A673 (cell line): Measurements from ENCODE around the gene UCP2. TPM values are rescaled to one million over a fixed set of nuclear protein-coding genes. Genes with fewer than 3 reads are reported as not detected.

Experiments
- BruUV-seq: library from RNA; stranded (reverse); fragments of 400-500 nt; replicated peaks from 2 replicates; lab custom pipeline; 2021; lab: Mats Ljungman, UMichigan
- CTCF ChIA-PET: fragments of 300-600 bp; sonication (Branson Sonifier 250); formaldehyde crosslinking; loops from one replicate; lab custom pipeline; 2022; ENCODE audit warnings: antibody characterized with exemption; lab: Charles Lee
- POLR2A ChIA-PET: fragments of 300-600 bp; sonication (Branson Sonifier 250); formaldehyde crosslinking; loops from one replicate; lab custom pipeline; 2022; ENCODE audit warnings: antibody characterized with exemption; ENCODE audit not compliant: low non-redundant PET; lab: Charles Lee
- DNase-seq: peaks from one replicate; pipeline ENCODE4 v3.0.0-alpha.2; 2015; ENCODE audit warnings: low spot score
- H3K27ac ChIP-seq: fragments of 200-600 bp; sonication (generic); 2 replicates; pipeline ENCODE4 v1.5.1; 2016; ENCODE audit warnings: mixed run types, low read depth, mild to moderate bottlenecking, mixed read lengths, antibody characterized with exemption, low read length; ENCODE audit not compliant: poor library complexity, severe bottlenecking
- H3K27me3 ChIP-seq: fragments of 200-600 bp; sonication (generic); replicated peaks from 2 replicates; pipeline ENCODE4 v1.6.1; 2017; ENCODE audit warnings: mixed run types, low read depth, mild to moderate bottlenecking, mixed read lengths, antibody characterized with exemption, low read length; ENCODE audit not compliant: insufficient read depth, poor library complexity
- H3K36me3 ChIP-seq: fragments of 200-600 bp; sonication (generic); 2 replicates; pipeline ENCODE4 v1.6.1; 2016; ENCODE audit warnings: mixed run types, mild to moderate bottlenecking, mixed read lengths, antibody characterized with exemption, low read length; ENCODE audit not compliant: insufficient read depth, poor library complexity, severe bottlenecking
- H3K4me1 ChIP-seq: fragments of 200-600 bp; sonication (generic); 2 replicates; pipeline ENCODE4 v1.6.1; 2017; ENCODE audit warnings: mixed run types, mild to moderate bottlenecking, mixed read lengths, antibody characterized with exemption, low read length; ENCODE audit not compliant: insufficient read depth, poor library complexity, severe bottlenecking
- H3K4me3 ChIP-seq: fragments of 200-600 bp; sonication (generic); 2 replicates; pipeline ENCODE4 v1.5.1; 2016; ENCODE audit warnings: low read depth, mixed run types, mild to moderate bottlenecking, mixed read lengths, low read length; ENCODE audit not compliant: poor library complexity, severe bottlenecking
- H3K9me3 ChIP-seq: fragments of 200-600 bp; sonication (generic); 2 replicates; pipeline ENCODE4 v1.6.1; 2016; ENCODE audit warnings: mixed run types, low read depth, mild to moderate bottlenecking, mixed read lengths, antibody characterized with exemption, low read length; ENCODE audit not compliant: poor library complexity, severe bottlenecking
- EZH2 ChIP-seq: fragments of 200-600 bp; sonication (generic); IDR thresholded peaks from 2 replicates; pipeline ENCODE4 v1.6.1; 2017; ENCODE audit warnings: borderline replicate concordance, low read depth, mild to moderate bottlenecking, mixed read lengths, antibody characterized with exemption, low read length; ENCODE audit not compliant: poor library complexity, severe bottlenecking
- intact Hi-C: fragments of 100-400 bp; cut with micrococcal nuclease; formaldehyde crosslinking; loops from one replicate; pipeline ENCODE4 v1.10.0; 2022; ENCODE audit not compliant: unreplicated experiment
- total RNA-seq: library from RNA; stranded (reverse); gene quantifications from 2 replicates; pipeline ENCODE4 v1.2.3, GENCODE V29; 2021
- TF ChIP-seq, protein P1 (sequence below): fragments of 300-800, 200-600 bp; sonication (generic); conservative IDR thresholded peaks from 2 replicates; pipeline ENCODE4 v1.5.1; 2017; ENCODE audit warnings: low read depth, mild to moderate bottlenecking, antibody characterized with exemption, low read length, moderate library complexity, mixed read lengths

Gene UCP2
- total RNA-seq, 1 experiment from 2014 or later: 88.5 TPM

DNA sequence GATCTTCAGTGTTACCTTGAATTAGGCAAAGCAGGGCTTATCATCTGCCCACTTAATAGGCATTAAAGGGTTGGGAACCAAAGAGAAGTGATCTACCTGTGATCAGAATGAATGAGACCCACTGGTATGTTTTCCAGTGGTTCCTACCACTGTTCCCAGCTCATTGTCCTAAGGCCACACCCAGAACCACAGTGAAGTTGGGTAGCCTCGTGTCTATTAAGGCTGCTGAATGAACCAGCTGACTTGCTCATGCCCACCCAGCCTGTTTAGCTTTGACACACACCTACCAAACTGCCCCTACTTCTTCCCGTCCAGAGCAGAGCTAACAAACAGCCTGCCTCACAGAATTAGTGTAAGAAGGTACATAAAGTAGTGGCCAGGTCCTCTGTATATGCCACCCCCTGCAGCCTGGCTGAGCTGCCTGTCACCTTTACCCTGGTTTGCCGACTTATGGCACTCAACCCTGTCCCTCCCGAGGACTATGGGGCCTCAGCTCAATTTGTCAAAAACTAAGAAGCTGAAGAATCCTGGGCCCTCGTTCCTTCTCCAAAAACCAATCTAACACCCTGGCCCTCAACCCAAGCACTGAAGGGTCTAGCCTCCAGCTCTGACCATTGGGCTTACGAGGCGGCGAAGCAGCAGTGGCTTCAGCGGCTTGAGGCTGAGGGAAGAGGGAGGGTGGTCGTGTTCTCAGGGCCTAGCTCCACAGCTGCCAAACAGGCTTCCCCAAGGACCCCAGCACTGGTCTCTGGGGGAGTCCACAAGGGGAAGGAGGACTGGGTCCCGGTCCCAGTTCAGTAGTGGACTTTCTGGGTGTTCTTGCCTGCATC is 9.8 kb downstream of the UCP2 start:
- CTCF ChIA-PET: interaction anchor here (0.5 to 1.2 kb wide), 2 partner anchors 8 to 73 kb away, joined by 3 to 4 read pairs; no protein-coding TSS in a partner anchor
- DNase-seq: no peak

GRCh38 chr11:73972187-73972586 is 10.5 kb downstream of the UCP2 start:
- DNase-seq: no peak
- Histone ChIP-seq H3K27me3 (no peaks in the 10 kb centered on the region), H3K36me3 (peaks cover 34% of the 10 kb centered on the region), H3K9me3 (no peaks in the 10 kb centered on the region), H3K4me1 (no peaks in the 10 kb centered on the region), H3K4me3 (no peak overlapping the region), H3K27ac (no peak overlapping the region)
- POLR2A ChIA-PET: interaction anchor here (0.7 kb wide), 1 partner anchor 525 kb away, joined by 3 read pairs; no protein-coding TSS in a partner anchor
- intact Hi-C loops: loop anchor here (5.0 kb wide), 1 partner anchor 475 kb away; no protein-coding TSS in a partner anchor
- CTCF ChIA-PET: interaction anchor here (0.5 to 1.2 kb wide), 2 partner anchors 8 to 73 kb away, joined by 3 to 4 read pairs; no protein-coding TSS in a partner anchor
- TF ChIP-seq EZH2: no peak
- TF ChIP-seq, protein P1, sequence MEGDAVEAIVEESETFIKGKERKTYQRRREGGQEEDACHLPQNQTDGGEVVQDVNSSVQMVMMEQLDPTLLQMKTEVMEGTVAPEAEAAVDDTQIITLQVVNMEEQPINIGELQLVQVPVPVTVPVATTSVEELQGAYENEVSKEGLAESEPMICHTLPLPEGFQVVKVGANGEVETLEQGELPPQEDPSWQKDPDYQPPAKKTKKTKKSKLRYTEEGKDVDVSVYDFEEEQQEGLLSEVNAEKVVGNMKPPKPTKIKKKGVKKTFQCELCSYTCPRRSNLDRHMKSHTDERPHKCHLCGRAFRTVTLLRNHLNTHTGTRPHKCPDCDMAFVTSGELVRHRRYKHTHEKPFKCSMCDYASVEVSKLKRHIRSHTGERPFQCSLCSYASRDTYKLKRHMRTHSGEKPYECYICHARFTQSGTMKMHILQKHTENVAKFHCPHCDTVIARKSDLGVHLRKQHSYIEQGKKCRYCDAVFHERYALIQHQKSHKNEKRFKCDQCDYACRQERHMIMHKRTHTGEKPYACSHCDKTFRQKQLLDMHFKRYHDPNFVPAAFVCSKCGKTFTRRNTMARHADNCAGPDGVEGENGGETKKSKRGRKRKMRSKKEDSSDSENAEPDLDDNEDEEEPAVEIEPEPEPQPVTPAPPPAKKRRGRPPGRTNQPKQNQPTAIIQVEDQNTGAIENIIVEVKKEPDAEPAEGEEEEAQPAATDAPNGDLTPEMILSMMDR: no peak
- no TSS peak for BruUV-seq

More for the DNA sequence above, 9.8 kb downstream of the UCP2 start:
- H3K4me3 ChIP-seq: no peak overlapping the region
- H3K36me3 ChIP-seq: peaks cover 41% of the 10 kb centered on the region
- H3K27me3 ChIP-seq: no peaks in the 10 kb centered on the region
- intact Hi-C loops: loop anchor here (5.0 kb wide), 1 partner anchor 474 kb away; no protein-coding TSS in a partner anchor
- no TSS peak for BruUV-seq
- H3K4me1 ChIP-seq: no peaks in the 10 kb centered on the region
- POLR2A ChIA-PET: no interaction called here
- no peak overlapping the region for H3K27ac ChIP-seq
- TF ChIP-seq EZH2: no peak
- TF ChIP-seq, protein P1: no peak
- H3K9me3 ChIP-seq: no peaks in the 10 kb centered on the region

- Histone ChIP-seq H3K27me3 (no peaks in the 10 kb centered on the region), H3K36me3 (peaks cover 25% of the 10 kb centered on the region), H3K9me3 (no peaks in the 10 kb centered on the region), H3K4me3 (no peak overlapping the region), H3K27ac (no peak overlapping the region), H3K4me1 (no peaks in the 10 kb centered on the region)
- no TSS peak for BruUV-seq
- POLR2A ChIA-PET: no interaction called here
- CTCF ChIA-PET: no interaction called here
- intact Hi-C loops: loop anchor here (5.0 kb wide), 1 partner anchor 476 kb away; no protein-coding TSS in a partner anchor
- TF ChIP-seq, protein P1: no peak
- TF ChIP-seq EZH2: no peak
- DNase-seq: no peak
Measured at GRCh38 chr11:73971175-73971719, 11.4 kb downstream of the UCP2 start.
